ENCODE measurements around the gene CHRNA1.

CHRNA1 gene

GRCh38 chr2:174784909-174785308 is 20.6 kb upstream of the CHRNA1 start:
- no peak for TF ChIP-seq CTCF (IDR thresholded peaks at IDR 0.05; ENCODE audit: borderline replicate concordance, control extremely low read depth, extremely low read depth, insufficient read depth, missing control alignments)
- DNase-seq (ENCODE audit: low spot score), result no peak
- in situ Hi-C loops (cut with MboI; ENCODE audit: low sequenced_read_pairs, unreplicated experiment), result no loop called here

- in situ Hi-C loops (cut with MboI; ENCODE audit: low sequenced_read_pairs, unreplicated experiment), result no loop called here
- TF ChIP-seq CTCF (IDR thresholded peaks at IDR 0.05; ENCODE audit: borderline replicate concordance, control extremely low read depth, extremely low read depth, insufficient read depth, missing control alignments), result no peak
- DNase-seq (ENCODE audit: low spot score), result no peak
Observed at GRCh38 chr2:174784316-174784715, 20.0 kb upstream of the CHRNA1 start.

GRCh38 chr2:174781996-174782395 is 17.7 kb upstream of the CHRNA1 start:
- TF ChIP-seq CTCF (IDR thresholded peaks at IDR 0.05; ENCODE audit: borderline replicate concordance, control extremely low read depth, extremely low read depth, insufficient read depth, missing control alignments), result no peak
- DNase-seq (ENCODE audit: low spot score), result no peak
- in situ Hi-C loops (cut with MboI; ENCODE audit: low sequenced_read_pairs, unreplicated experiment), result no loop called here

- no peak for DNase-seq (ENCODE audit: low spot score)
- TF ChIP-seq CTCF (IDR thresholded peaks at IDR 0.05; ENCODE audit: borderline replicate concordance, control extremely low read depth, extremely low read depth, insufficient read depth, missing control alignments), result no peak
- in situ Hi-C loops (cut with MboI; ENCODE audit: low sequenced_read_pairs, unreplicated experiment), result no loop called here
Observed at GRCh38 chr2:174781298-174781697, 17.0 kb upstream of the CHRNA1 start.

GRCh38 chr2:174780856-174781255 is 16.6 kb upstream of the CHRNA1 start:
- in situ Hi-C loops (cut with MboI; ENCODE audit: low sequenced_read_pairs, unreplicated experiment), result no loop called here
- no peak for DNase-seq (ENCODE audit: low spot score)
- no peak for TF ChIP-seq CTCF (IDR thresholded peaks at IDR 0.05; ENCODE audit: borderline replicate concordance, control extremely low read depth, extremely low read depth, insufficient read depth, missing control alignments)

GRCh38 chr2:174780191-174780840 is 16.0 kb upstream of the CHRNA1 start:
- no peak for TF ChIP-seq CTCF (IDR thresholded peaks at IDR 0.05; ENCODE audit: borderline replicate concordance, control extremely low read depth, extremely low read depth, insufficient read depth, missing control alignments)
- in situ Hi-C loops (cut with MboI; ENCODE audit: low sequenced_read_pairs, unreplicated experiment), result no loop called here
- no peak for DNase-seq (ENCODE audit: low spot score)

Measured in GM13976 (cell line).